ENCODE results near the gene GALR1. TPM values are rescaled to one million over a fixed set of nuclear protein-coding genes. Genes with fewer than 3 reads are reported as not detected.

GALR1 gene
- total RNA-seq, 1 experiment from 2014 or later = not detected

Other genes with a start within 250 kb of the GALR1 start
- 34.9 TPM for gene MBP, start 117.1 kb upstream of the GALR1 start, total RNA-seq (2021; ENCODE audit: unreplicated experiment)